Motor neuron (in vitro differentiated cells): Measurements from ENCODE around the gene KICS2. TPM values are rescaled to one million over a fixed set of nuclear protein-coding genes. Genes with fewer than 3 reads are reported as not detected.
A peak's percentile ranks its signal among the peaks of the same experiment; 100 is the strongest.

Experiments used
- ATAC-seq, 8 experiments: fragments of 200-7000 bp; cut with Tn5 transposase; replicated peaks in 6 of 8; 2 replicates each; pipeline ENCODE4 v1.8.0; 2021; ENCODE audit warnings: mild to moderate bottlenecking in 8 of 8, moderate library complexity in 8 of 8
- H3K27ac ChIP-seq, 2 donors: fragments of 250-450 bp; sonication (Bioruptor Pico); 2 replicates each; pipeline ENCODE4 v1.9.0; 2021; ENCODE audit warnings: antibody characterized with exemption in 2 of 2, mild to moderate bottlenecking in 2 of 2, moderate library complexity in 1 of 2
- H3K4me1 ChIP-seq, 2 donors: fragments of 250-450 bp; sonication (Bioruptor Pico); replicated peaks in 1 of 2; 2 replicates each; pipeline ENCODE4 v1.6.1; 2021; ENCODE audit warnings: antibody characterized with exemption in 2 of 2, mild to moderate bottlenecking in 2 of 2, moderate library complexity in 1 of 2
- H3K4me3 ChIP-seq, 5 donors: fragments of 250-450 bp; sonication (Bioruptor Pico); 2 replicates each; pipeline ENCODE4 v1.9.0; 2021; ENCODE audit warnings: antibody characterized with exemption in 5 of 5, mild to moderate bottlenecking in 5 of 5, moderate library complexity in 4 of 5
- WGBS, 10 experiments: fragments of 450-650 bp; shearing (Covaris generic); methylation state at CpG; one replicate each; pipeline ENCODE4 v1.0.0; 2022; 5-methylcytosine and 5-hydroxymethylcytosine counted together
- in situ Hi-C, 9 experiments: fragments of 400-800 bp; cut with MboI; loops; one replicate each; pipeline ENCODE4 v1.15.0; 2021; ENCODE audit warnings: low sequenced_read_pairs in 9 of 9, low pct_unique_long_range_greater_than_20kb in 2 of 9; ENCODE audit not compliant: unreplicated experiment in 9 of 9
- total RNA-seq, 8 experiments: library from RNA; unstranded; fragments of 300-600 nt; gene quantifications; 2 replicates each; pipeline versions ENCODE4 v1.2.3 to v1.2.4, GENCODE V29; 2022

The KICS2 gene
- total RNA-seq = 10 to 100 TPM in 3 of 8 experiments, 1 to 10 TPM in 5; 3.9 to 16.7 (median 6.6) TPM

DNA sequence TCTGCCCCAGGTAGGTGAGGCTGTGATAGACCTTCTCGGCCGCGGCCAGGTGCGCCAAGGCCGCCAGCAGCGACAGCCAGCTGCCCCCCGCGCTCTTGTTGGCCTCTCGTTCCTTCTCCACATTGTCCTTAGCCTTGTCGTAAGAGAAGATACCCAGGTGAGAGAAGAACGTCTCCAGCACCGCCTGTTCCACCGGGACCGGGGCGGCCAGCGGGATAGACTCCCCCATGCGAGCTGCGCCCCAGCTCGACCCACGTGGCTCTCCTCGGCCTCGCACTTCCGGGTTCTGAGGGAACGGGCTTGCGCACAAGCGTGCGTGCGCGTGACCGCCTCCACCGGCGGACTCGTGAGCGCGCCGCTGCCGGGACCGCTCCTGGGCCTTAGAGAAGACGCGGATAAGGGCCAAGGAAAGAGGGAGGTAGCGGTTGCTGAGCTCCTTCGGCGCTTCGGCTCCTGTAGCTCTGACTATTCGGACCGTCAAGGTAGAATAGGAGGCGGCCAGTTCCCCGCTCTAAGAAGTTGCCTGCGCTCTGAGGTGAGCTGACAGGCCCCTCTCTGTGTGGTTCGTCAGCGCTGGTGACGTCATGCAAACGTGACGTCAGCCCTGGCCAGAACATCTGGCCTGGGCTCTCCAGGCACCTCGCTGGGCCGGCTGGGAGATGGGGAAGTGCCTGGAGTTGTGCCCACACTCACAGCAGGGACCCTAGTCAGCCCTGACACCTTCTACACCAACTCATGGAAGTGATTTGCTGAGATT, at the start of gene KICS2:
KICS2 (minus strand) TSS at position 288 of the 757 bp plus-strand sequence; CDS start at position 229, 59 bp downstream.
- 0 to 6% (median 3%) methylated on average over 2 to 18 of the region's 56 CpGs; no CpG with 5 or more reads in 6 of the 10 experiments for WGBS, 10 experiments
- Histone ChIP-seq H3K4me1 (peaks cover 6 to 11% of the 10 kb centered on the region in 2 donors), H3K4me3 (peak within 1 kb of the TSS; percentile 55 to 92 (median 85)), H3K27ac (peak within 1 kb of the TSS; percentile 88 to 92)
- in situ Hi-C loops = no loop called here
- peak; percentile 93 to 96 (median 94) for ATAC-seq

DNA sequence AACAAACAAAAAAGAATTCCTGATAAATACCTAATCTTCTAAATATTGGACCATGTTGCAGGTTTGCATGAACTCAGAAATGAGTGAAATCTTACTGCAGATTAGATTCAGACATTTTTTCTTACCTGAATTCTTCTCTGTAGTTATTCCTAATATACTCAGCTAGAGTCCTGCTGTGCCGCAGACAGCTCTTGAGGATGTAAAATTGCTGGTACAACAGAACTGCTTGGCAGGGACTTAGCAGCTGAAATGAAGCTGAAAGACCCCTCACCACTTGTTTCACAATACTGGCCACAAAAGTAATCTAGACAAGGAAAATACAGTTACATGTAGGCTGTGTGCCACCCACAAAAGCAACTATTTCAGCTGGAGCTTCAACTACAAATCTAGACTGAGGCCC, 48.3 kb upstream of the KICS2 start:
- Histone ChIP-seq H3K27ac (no peak overlapping the region), H3K4me1 (no peaks in the 10 kb centered on the region), H3K4me3 (no peak overlapping the region)
- ATAC-seq = no peak
- 80 to 100% (median 80%) methylated on average over 1 of the region's 1 CpG; no CpG with 5 or more reads in 5 of the 10 experiments for WGBS, 10 experiments
- in situ Hi-C loops = loop anchor here in 5 of 9 experiments (5.0 to 25.0 kb wide), 2 partner anchors 122 to 433 kb away; partner anchors contain the start of genes SRGAP1 (in 4 of the 5) and C12orf56 (in 1 of the 5)

DNA sequence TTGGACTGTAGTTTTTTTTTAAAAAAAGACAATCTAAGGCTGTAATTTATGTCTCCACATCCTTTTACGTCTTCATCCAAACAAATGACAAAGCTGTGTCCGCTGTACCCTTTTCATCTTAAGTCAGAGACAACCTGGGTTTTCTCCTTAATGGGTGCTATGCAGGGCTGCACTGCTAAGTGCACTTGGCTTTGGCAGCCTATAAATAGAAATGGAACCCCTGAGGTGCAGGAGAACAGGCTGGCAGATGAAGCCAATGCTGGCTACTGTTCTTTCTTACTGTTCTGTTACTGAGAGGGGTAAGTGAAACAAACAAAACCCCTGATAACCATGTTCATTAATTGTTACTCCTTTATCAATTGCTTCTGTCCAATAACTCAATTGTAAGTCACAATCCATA, 47.1 kb upstream of the KICS2 start:
- no peak overlapping the region for H3K27ac ChIP-seq
- 40 to 100% (median 79%) methylated on average over 1 to 2 of the region's 2 CpGs; no CpG with 5 or more reads in 4 of the 10 experiments for WGBS, 10 experiments
- in situ Hi-C loops = loop anchor here in 4 of 9 experiments (25.0 kb wide), 1 partner anchor 432 kb away; the partner anchor contains the start of gene SRGAP1 (in 4 of the 4)
- ATAC-seq = no peak
- H3K4me1 ChIP-seq = no peaks in the 10 kb centered on the region
- no peak overlapping the region for H3K4me3 ChIP-seq

DNA sequence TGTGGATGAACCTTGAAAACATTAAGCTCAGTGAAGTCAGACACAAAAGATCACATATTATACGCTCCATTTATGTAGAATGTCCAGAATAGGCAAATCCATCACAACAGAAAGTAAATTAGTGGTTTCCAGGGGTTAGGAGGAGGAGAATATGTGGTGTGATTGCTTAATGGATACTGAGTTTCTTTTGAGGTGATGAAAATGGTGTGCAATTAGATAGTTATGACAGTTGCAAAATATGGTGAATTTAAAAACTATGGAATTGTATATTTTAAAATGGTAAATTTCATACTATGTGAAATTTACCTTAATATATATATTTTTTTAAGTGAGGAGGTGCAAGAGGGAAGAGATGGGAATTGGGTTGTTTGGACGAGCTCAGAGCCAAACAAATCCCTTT, 46.3 kb upstream of the KICS2 start:
- 0 to 40% (median 0%) methylated on average over 1 to 2 of the region's 2 CpGs; no CpG with 5 or more reads in 2 of the 10 experiments for WGBS, 10 experiments
- in situ Hi-C loops = loop anchor here in 4 of 9 experiments (25.0 kb wide), 1 partner anchor 431 kb away; the partner anchor contains the start of gene SRGAP1 (in 4 of the 4)
- H3K4me3 ChIP-seq = no peak overlapping the region

DNA sequence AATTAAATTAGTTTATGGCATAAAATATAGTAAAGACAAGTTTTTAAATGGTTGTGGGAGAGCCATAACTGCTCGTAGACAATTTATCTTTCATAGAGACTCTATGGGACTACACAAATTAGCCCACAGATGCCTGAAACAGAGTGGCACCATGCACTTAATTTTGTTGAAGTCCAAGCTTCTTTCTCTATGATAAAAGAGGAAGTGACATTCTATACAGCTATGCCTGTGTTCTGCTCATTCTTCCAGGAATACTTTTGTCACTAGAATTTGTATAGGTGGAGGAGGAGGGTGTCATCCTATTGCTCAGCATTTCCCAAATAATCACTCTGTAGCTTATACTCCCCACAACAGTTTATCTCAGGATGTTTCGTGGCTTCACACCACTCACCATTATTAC, 43.7 kb upstream of the KICS2 start:
- WGBS, 10 experiments = 64 to 100% (median 86%) methylated on average over 1 to 2 of the region's 2 CpGs; no CpG with 5 or more reads in 3 of the 10 experiments
- H3K4me3 ChIP-seq = no peak overlapping the region
- in situ Hi-C loops = loop anchor here in 4 of 9 experiments (25.0 kb wide), 1 partner anchor 429 kb away; the partner anchor contains the start of gene SRGAP1 (in 4 of the 4)

More for the DNA sequence above, 46.3 kb upstream of the KICS2 start:
- no peak for ATAC-seq
- Histone ChIP-seq H3K27ac (no peak overlapping the region), H3K4me1 (no peaks in the 10 kb centered on the region)

DNA sequence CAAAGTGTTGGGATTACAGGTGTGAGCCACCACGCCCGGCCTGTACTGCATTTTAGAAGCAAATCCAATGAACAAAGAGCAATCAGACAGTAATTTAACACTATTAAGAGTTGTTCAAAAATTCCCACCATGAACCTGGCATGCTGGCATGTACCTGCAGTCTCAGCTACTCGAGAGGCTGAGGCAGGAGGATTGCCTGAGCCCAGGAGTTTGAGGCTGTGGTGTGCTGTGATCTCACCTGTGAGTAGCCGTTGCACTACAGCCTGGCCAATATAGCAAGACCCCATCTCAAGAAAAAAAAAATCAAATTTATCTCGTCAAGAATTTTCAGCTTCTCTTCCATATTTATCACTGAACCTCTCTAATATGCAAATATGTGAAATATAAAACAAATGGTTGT, 39.7 kb upstream of the KICS2 start:
- Histone ChIP-seq H3K4me3 (no peak overlapping the region), H3K4me1 (no peaks in the 10 kb centered on the region), H3K27ac (no peak overlapping the region)
- no peak for ATAC-seq
- in situ Hi-C loops = loop anchor here in 4 of 9 experiments (25.0 kb wide), 1 partner anchor 425 kb away; the partner anchor contains the start of gene SRGAP1 (in 4 of the 4)
- 29 to 100% (median 89%) methylated on average over 1 to 4 of the region's 5 CpGs; no CpG with 5 or more reads in 1 of the 10 experiments for WGBS, 10 experiments

More for the DNA sequence above, 43.7 kb upstream of the KICS2 start:
- Histone ChIP-seq H3K4me1 (no peaks in the 10 kb centered on the region), H3K27ac (no peak overlapping the region)
- ATAC-seq = no peak

DNA sequence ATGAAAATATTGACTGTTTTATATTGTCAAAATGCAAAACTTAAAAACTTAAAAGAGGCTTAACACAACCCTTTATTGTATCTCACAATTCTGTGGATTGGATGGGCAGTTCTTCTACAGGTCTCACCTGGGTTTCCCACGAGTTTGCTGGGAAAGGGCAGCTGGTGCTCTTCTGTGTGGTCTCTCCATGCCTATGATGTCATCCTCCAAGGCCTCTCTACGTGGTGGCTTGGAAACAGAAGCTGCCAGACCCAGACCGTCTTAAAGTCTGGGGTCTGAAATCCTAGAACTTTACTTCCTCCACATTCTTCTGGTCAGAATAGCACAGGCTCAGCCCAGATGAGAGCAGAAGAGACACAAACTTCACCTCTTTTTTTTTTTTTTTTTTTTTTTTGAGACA, 36.5 kb upstream of the KICS2 start:
- WGBS, 10 experiments = 0 to 78% (median 40%) methylated on average over 1 to 3 of the region's 3 CpGs; no CpG with 5 or more reads in 3 of the 10 experiments

DNA sequence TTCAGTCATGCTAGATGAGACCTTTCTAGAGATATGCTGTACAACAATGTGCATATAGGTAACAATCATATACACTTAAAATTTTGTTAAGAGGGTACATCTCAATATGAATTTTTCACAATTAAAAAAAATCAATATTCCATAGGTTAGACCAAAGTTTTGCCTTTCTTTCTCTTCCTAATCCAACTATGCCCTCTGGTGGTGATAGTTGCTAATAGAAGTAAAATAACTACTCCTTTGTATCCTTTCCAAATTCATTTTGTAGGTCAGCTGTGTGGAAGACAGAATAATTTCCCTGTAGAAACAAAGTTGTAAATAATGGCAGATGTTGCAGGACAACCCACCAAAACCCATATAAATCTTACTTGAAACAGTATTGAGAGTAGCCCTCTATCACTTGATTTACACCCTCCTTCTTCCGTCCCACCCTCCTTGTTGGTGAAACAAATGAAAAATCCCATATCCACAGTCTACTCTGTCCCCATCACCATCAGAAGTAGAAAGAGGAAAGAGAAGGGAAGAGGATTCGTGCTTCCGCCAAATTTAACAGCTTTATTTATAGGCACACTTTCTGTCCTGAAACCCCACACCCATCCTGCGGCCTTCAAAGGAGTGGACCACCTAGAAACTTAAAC, 34.2 kb upstream of the KICS2 start:
- Histone ChIP-seq H3K27ac (no peak overlapping the region), H3K4me1 (no peaks in the 10 kb centered on the region), H3K4me3 (no peak overlapping the region)
- in situ Hi-C loops = loop anchor here in 8 of 9 experiments (10.0 to 25.0 kb wide), 3 partner anchors 411 to 421 kb away; partner anchors contain the start of gene SRGAP1 (in 5 of the 8)
- 39 to 71% (median 59%) methylated on average over 2 to 4 of the region's 4 CpGs; no CpG with 5 or more reads in 4 of the 10 experiments for WGBS, 10 experiments
- peak in 4 of 8 experiments; percentile 21 to 43 (median 24) for ATAC-seq

More for the DNA sequence above, 36.5 kb upstream of the KICS2 start:
- in situ Hi-C loops = loop anchor here in 8 of 9 experiments (10.0 to 25.0 kb wide), 3 partner anchors 414 to 424 kb away; partner anchors contain the start of gene SRGAP1 (in 5 of the 8)
- Histone ChIP-seq H3K4me1 (no peaks in the 10 kb centered on the region), H3K27ac (no peak overlapping the region), H3K4me3 (no peak overlapping the region)
- no peak for ATAC-seq

DNA sequence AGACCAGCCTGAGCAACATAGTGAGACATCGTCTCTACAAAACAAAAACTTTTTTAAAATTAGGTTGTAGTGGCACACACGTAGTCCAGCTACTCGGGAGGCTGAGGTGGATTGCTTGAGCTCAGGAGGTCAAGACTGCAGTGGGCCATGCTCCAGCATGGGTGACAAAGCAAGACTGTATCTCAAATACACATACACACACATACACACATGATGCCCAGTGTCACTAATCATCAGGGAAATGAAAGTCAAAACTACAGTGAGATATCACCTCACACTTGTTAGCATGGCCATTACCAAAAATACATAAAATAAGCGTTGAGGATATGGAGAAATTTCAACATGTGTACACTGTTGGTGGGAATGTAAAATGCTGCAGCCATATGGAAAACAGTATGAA, 33.2 kb upstream of the KICS2 start:
- no peaks in the 10 kb centered on the region for H3K4me1 ChIP-seq
- in situ Hi-C loops = loop anchor here in 8 of 9 experiments (10.0 to 25.0 kb wide), 3 partner anchors 410 to 420 kb away; partner anchors contain the start of gene SRGAP1 (in 5 of the 8)
- WGBS, 10 experiments = 17 to 87% (median 80%) methylated on average over 1 to 4 of the region's 4 CpGs; no CpG with 5 or more reads in 3 of the 10 experiments
- H3K4me3 ChIP-seq = no peak overlapping the region
- no peak overlapping the region for H3K27ac ChIP-seq
- ATAC-seq = no peak

DNA sequence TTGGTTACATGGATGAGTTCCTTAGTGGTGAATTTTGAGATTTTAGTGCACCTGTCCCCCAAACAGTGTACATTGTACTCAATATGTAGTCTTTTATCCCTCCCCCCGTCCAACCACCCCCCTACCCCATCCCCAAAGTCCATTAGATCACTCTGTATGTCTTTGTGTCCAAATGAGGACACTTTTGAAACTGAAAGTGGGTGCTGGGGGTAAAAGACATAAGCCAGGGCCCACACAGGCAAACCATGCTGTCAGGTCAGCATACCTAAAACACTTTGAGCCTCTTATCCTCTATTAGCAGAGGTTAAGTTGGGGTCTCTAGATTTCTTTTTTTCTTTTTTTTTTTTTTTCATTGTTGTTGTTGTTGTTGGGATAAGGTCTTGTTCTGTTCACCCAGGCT, 31.3 kb upstream of the KICS2 start:
- in situ Hi-C loops = loop anchor here in 8 of 9 experiments (10.0 to 25.0 kb wide), 3 partner anchors 409 to 419 kb away; partner anchors contain the start of gene SRGAP1 (in 5 of the 8)
- H3K4me1 ChIP-seq = no peaks in the 10 kb centered on the region
- WGBS, 10 experiments = no CpG with 5 or more reads among the region's 1 CpG
- no peak overlapping the region for H3K27ac ChIP-seq
- ATAC-seq = no peak
- no peak overlapping the region for H3K4me3 ChIP-seq

DNA sequence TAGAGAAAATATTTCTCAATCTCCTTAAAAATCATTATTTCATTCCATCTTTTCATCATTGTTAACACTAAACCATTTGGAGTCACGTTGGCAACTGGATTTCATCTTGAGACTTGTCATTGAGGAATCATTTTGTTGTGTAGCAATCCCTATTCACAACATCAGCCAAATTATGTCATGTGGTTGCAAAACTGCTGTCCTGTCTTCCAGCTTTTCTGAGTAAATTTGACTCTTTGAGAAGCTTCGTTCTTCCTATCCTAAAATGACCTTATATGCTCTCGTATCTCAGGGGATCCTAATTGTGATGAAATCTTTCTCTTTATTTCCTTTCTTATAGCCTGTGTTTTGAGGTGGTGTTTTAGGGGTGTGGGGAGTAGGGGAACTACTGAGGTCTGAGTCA, 30.6 kb upstream of the KICS2 start:
- no peak overlapping the region for H3K4me3 ChIP-seq
- peak in 1 of 8 experiments; percentile 26 for ATAC-seq
- 0 to 100% (median 75%) methylated on average over 1 to 3 of the region's 3 CpGs; no CpG with 5 or more reads in 1 of the 10 experiments for WGBS, 10 experiments
- in situ Hi-C loops = loop anchor here in 8 of 9 experiments (10.0 to 25.0 kb wide), 3 partner anchors 408 to 418 kb away; partner anchors contain the start of gene SRGAP1 (in 5 of the 8)
- no peaks in the 10 kb centered on the region for H3K4me1 ChIP-seq
- no peak overlapping the region for H3K27ac ChIP-seq

DNA sequence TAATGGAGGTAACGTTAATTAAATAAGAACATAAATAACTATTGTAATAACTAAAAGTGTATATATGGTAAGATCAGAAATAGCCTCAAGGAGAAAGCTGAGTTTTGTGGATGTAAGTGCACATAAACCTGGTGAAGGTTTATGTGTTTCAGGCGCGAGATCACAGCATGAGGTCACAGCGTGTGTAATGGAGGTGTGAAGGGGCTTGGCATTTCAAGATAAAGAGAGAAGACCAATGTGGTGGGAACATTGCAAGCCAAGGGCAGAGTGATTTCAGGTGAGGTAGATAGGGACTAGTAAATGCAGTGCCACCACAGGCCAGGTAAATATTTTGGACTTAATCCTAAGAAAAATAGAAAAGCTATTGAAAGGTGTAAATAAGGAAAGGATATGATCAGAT, 21.7 kb upstream of the KICS2 start:
- Histone ChIP-seq H3K4me1 (no peaks in the 10 kb centered on the region), H3K4me3 (no peak overlapping the region), H3K27ac (no peak overlapping the region)
- WGBS, 10 experiments = 70 to 100% (median 90%) methylated on average over 1 to 4 of the region's 4 CpGs
- no peak for ATAC-seq
- in situ Hi-C loops = loop anchor here in 1 of 9 experiments (25.0 kb wide), 1 partner anchor 407 kb away; the partner anchor contains the start of gene SRGAP1
